Fibroblast of skin of right quadriceps (primary cell): ENCODE results near the gene TRIM15.
A peak's percentile ranks its signal among the peaks of the same experiment; 100 is the strongest.

Experiments
- DNase-seq: peaks from one replicate; pipeline ENCODE4 v3.0.0-alpha.2; 2013

The TRIM15 gene

GRCh38 chr6:30147096-30147495, 16.2 kb upstream of the TRIM15 start:
- DNase-seq, result no peak

DNA sequence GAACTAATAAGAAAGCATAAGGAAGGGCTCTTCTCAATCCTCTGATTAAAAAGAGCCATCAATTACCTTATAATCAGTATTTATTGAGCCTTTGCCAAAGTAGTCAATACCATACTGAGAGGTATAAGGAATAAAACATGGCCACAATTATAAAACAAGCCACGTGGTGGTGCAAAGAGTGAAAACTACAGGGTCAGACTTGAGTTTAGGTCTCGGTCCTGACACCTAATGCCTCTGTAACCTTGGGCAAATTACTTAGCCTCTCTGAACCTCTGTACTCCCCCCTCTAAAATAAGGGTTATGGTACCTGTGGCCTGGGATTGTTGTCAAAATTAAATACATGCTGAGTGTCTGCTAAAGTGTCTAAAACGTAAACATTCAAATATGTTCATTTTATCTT, 14.1 kb upstream of the TRIM15 start:
- DNase-seq, result no peak

- DNase-seq, result no peak
These were observed 13.3 kb upstream of the TRIM15 start for GRCh38 chr6:30149858-30150550.

DNA sequence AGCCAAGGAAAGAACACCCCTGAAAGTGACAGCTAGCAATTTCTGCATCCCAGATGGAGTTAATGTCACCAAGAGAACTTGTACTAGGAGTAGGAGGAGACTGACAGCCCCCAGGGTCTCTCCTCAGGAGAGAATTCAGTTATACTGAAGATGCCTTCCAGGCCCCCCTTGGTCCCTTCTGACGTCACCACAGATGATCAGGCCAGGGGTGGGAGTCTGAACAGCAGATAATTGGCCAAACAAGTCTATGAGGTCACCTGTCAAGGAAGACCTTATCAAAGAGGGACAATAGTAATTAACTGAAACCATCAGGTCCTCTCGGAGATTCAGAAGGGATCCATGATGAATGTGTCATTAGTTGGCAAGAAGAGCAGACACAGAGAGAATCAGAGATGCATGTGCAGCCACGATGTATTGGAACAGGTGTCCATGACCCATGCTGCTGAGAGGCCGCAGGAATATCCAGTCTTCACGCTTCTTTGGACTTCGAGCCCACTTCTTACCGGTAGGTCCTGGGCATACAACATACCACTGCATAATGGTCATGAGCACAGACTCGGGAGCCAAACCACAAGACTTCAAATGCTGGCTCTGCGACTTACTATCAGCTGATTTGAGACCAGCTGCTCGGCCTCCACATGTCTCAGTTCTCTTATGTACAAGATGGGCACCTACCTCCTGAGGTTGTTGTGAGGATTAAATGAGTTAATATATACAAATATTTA, 12.5 kb upstream of the TRIM15 start:
- DNase-seq, result no peak

GRCh38 chr6:30151580-30151979, 11.8 kb upstream of the TRIM15 start:
- DNase-seq, result no peak

- no peak for DNase-seq
These were observed 11.2 kb upstream of the TRIM15 start for GRCh38 chr6:30152016-30152673.

DNA sequence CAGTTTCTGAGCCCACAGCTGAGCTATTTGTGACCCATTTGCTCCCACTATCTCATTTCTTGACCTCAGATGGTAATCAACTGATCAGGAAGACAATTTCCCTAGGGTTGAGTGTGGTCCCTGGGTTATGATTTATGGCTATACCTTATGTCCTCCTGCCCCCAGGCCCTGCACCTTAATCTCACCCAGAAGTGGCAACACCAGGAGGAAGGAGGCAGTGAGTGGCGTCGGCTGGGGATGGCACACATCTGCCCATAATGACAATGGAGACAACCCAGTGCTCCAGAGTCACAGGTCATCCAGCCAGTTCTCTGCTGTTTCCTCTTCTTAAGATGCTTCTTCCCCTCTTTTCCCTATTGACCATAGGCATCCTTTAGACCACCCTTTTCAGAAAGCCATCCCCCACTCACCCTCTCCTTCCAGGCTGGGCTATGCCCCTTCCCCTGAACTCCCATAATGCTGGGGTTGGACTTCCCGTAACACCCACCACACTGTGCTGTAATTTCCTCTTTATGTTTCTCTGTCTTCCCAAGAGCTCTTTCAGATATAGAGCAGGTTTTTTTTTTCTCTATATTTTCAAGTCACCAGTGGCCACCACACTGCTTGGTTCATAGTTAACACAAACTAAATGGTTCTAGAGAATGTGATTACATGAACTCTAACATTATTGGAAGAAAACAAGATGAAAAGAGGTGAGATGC, 10.3 kb upstream of the TRIM15 start:
- DNase-seq, result no peak

- DNase-seq, result no peak
These were observed 9.3 kb upstream of the TRIM15 start for GRCh38 chr6:30154061-30154460.

GRCh38 chr6:30154709-30155519, 8.4 kb upstream of the TRIM15 start:
- peak; percentile 93 for DNase-seq

DNA sequence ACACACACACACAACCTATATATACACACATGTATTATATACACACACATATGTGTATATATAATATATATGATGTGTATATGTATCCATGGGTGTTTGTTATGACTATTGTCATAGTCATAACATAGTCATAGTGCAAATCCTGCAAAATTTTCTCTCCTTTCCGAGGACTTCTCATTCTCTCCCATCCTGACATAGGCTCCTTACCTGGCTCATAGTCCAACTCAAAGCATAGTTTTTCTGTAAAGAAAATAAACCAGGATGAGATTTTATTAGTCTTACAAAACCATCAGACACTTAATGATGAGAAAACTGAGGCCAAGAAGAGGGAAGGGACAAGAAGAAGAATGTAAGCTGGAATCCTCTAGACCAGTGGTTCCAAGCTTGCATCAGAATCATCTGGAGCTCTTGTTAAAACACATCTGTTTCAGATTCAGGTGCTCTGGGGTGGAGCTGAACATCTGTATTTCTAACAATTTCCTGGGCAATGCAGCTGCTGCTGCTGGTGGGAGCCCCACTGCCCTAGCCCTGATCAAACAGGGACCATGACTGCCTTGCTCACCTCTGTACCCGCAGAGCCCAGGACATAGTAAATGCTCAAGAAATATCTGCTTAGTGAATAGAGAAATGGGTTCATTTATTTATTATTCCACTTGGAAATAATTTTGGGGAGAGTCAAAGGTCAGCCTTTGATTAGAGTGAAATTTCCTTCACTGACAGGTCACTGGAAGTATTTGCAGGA, 7.7 kb upstream of the TRIM15 start:
- peak; percentile 14 for DNase-seq

GRCh38 chr6:30156262-30156599, 7.1 kb upstream of the TRIM15 start:
- peak; percentile 65 for DNase-seq

GRCh38 chr6:30156774-30157173, 6.6 kb upstream of the TRIM15 start:
- no peak for DNase-seq

DNA sequence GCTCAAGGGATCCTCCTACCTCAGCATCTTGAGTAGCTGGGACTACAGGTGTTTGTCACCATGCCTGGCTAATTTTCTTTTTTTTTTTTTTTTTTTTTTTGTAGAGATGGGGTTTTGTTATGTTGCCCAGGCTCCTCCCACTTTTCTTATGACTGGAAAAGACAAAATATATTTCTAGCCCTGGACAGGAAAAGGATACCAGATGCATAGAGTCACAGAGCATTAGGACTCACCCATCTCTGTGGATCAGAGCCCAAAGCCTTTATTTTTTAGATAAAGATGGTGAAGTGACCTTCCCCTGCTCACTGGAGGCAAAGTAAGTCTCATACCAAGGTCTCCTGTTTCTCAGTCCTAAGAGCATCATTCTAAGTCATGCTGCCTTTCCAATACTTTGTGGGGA, 5.8 kb upstream of the TRIM15 start:
- DNase-seq, result no peak

- DNase-seq, result no peak
These were observed 5.3 kb upstream of the TRIM15 start for GRCh38 chr6:30157999-30158398.

DNA sequence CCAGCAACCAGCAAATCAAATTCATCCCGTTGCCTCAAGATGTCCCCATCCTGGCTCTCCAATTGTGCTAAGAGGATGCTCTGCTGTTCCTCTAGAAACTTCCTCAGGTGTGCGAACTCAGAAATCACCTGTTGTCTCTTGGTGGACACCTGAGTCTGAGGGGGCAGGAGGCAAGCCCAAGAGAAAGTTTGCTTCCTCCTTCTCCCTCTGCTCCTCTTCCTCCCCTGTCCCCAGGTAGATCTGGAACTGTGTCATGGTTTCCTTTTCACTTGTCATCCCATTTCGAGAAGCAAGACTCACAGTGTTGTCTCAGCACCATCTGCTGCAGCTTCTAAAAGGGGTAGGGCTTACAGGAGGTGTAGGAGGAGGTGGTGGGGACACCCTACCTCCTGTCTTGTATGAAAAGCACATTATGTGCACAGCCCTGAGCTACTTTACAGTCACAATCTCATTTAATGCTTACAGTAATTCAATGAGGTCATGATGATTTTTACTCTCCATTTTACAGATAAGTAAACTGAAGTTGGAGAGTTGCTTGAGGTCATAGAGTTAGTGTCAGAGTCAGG, 4.8 kb upstream of the TRIM15 start:
- no peak for DNase-seq

DNA sequence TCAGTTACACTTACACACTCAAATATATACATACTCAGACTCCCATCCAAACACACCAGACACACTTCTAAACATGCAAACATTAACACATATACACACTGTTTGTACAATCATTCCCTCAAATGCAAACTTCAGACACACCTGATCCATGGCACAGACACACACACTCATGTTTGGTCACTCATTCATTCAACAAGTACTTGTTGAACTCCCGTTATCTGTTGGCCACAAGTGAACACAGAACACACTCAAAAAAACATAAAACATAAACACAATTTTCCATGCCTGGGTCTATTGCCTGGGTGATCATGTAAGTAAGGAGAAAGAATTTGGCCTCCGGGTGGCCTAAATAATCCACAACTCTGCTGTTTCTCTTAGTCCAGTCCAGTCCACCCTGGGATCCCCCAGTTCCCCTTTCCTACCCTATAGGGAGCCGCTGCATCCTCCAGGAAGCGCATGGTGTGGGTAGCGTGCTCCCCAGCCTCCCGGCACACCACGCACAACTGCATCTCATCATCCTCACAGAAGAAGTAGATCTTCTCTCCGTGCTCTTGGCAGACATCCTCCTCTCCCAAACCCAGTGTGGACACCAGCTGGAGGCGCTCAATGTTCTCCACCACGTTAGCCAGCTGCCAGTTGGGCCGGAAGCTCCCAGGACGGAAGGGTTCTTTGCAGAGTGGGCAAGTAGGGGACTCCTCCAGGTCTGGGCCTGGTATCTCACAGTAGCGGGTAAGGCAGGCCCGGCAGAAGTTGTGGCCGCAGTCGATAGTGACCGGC, 3.1 kb upstream of the TRIM15 start:
- DNase-seq, result no peak

GRCh38 chr6:30160785-30161531, 2.4 kb upstream of the TRIM15 start, which contains the start of gene TRIM10:
Gene TRIM10, minus strand, starts transcription at chr6:30161211. Its CDS starts 353 bp downstream, at chr6:30160858.
- no peak for DNase-seq

- no peak for DNase-seq
These were observed 869 bp upstream of the TRIM15 start for GRCh38 chr6:30162265-30163089.
